A549 treated with CpdA at 1 μM for 4 hours (cell line): Measurements from ENCODE around the gene EFHC2. TPM values are rescaled to one million over a fixed set of nuclear protein-coding genes. Genes with fewer than 3 reads are reported as not detected.

Experiments used
- total RNA-seq: library from RNA; stranded (reverse); fragments of 200-300 nt; extraction: Qiagen RNA extraction; gene quantifications from 5 replicates; pipeline ENCODE4 v1.2.3, GENCODE V29; 2022; ENCODE audit warnings: low read depth

EFHC2 gene, protein sequence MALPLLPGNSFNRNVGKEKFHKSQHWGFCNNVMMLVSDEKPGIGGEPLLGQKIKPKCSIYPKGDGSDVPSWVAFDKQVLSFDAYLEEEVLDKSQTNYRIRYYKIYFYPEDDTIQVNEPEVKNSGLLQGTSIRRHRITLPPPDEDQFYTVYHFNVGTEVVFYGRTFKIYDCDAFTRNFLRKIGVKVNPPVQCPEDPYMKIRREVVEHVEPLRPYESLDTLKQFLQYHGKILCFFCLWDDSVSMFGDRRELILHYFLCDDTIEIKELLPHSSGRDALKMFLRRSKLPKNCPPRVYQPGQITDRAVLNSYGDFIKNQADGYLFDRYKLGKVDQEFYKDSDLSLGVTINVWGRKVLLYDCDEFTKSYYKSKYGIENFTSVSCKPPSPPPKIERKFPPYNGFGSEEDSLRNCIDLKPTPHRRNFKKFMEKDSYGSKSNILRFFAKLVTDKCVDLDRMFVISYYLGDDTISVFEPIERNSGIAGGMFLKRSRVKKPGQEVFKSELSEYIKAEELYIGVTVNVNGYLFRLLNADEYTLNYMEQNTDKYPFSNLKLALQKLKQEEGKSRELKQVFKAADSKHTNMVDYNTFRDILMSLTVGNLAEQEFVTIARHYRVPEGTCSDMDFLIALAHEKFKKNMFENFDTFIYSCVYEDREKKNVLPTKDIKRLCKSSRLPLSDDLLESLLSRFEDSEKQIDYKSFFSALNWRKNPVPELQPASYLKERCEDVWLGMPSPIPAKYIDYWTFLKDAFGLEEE
- total RNA-seq, result 0.21 to 0.31 TPM (median 0.28 TPM) in 4 of 5 replicates, not detected in the other

DNA sequence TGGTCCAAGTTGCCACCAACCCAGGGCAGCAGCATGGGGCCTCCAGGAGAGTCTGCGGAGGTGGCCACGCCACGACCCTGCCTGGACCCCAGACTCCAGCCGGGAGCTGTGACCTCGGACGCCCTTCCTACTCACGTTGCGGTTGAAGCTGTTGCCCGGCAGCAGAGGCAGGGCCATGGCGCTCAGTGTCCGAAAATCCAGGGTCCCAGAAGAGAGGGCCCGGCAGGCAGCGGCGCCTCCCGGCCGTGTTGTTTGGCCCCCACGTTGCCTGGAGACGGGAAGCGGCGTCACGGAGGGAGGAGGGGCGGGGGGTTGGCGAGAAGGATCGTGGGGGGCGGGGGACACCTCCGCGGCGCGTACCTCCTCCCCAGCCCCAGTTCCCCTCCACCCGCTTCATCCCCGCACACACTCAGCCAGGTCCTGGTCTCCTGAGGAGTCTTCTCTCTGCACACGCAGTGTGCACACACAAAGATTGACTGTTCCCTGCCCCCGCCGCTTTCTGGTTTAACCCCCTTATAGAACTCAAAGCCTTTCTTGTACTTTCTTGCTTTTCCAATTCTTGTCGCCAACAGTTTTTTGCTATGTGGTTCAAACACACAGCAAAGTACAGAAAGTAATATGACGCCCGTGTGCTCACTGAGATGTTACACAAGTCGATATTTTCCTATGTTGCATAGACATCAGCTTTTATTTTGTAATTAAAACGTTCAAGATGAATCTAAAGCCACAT, at the start of gene EFHC2:
EFHC2 (minus strand) TSS at position 261 of the 730 bp plus-strand sequence; CDS start at position 177, 84 bp downstream.

Other genes with a start within 250 kb of the EFHC2 start
- gene FUNDC1, start 199.2 kb upstream of the EFHC2 start, total RNA-seq, result 24.2 to 26.9 TPM (median 25.9 TPM) in 5 replicates